Gastrocnemius medialis (tissue), 4 donors: ENCODE measurements around the gene RHAG.

Source experiments
- POLR2A ChIP-seq, 2 donors: fragments of 450-650 bp; IDR thresholded peaks; one replicate each; pipeline ENCODE4 v1.6.1; 2017; ENCODE audit warnings: antibody characterized with exemption in 2 of 2, mild to moderate bottlenecking in 2 of 2, moderate library complexity in 2 of 2
- TF ChIP-seq, protein P1 (sequence below), 5 experiments: fragments of 450-650 bp in 3 of 5; fragments of 200-600 bp in 2 of 5; sonication (generic) in 2 of 5; IDR thresholded peaks in 4 of 5; conservative IDR thresholded peaks in 1 of 5; 1 replicate in 4 of 5; 2 replicates in 1 of 5; pipeline ENCODE4 v1.5.1; 2016 to 2019; ENCODE audit warnings: antibody characterized with exemption in 5 of 5, mild to moderate bottlenecking in 3 of 5, moderate library complexity in 3 of 5

GRCh38 chr6:49676671-49677281, 40.1 kb upstream of the RHAG start:
- TF ChIP-seq, protein P1, sequence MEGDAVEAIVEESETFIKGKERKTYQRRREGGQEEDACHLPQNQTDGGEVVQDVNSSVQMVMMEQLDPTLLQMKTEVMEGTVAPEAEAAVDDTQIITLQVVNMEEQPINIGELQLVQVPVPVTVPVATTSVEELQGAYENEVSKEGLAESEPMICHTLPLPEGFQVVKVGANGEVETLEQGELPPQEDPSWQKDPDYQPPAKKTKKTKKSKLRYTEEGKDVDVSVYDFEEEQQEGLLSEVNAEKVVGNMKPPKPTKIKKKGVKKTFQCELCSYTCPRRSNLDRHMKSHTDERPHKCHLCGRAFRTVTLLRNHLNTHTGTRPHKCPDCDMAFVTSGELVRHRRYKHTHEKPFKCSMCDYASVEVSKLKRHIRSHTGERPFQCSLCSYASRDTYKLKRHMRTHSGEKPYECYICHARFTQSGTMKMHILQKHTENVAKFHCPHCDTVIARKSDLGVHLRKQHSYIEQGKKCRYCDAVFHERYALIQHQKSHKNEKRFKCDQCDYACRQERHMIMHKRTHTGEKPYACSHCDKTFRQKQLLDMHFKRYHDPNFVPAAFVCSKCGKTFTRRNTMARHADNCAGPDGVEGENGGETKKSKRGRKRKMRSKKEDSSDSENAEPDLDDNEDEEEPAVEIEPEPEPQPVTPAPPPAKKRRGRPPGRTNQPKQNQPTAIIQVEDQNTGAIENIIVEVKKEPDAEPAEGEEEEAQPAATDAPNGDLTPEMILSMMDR (IDR thresholded peaks at IDR 0.05 in 4 of 5, conservative IDR thresholded peaks at IDR 0.05 in 1 of 5), result no peak
- no peak for TF ChIP-seq POLR2A (IDR thresholded peaks at IDR 0.05)
